KMS-11 (cell line): ENCODE measurements around the gene SCT.

Source experiments
- H2AFZ ChIP-seq: fragments of 200-600 bp; sonication (generic); 2 replicates; pipeline ENCODE4 v1.6.1; 2016; ENCODE audit warnings: antibody characterized with exemption, mixed run types, low read depth
- H3K27ac ChIP-seq: fragments of 200-600 bp; sonication (generic); 2 replicates; pipeline ENCODE4 v1.6.1; 2016; ENCODE audit warnings: mild to moderate bottlenecking, mixed run types
- H3K27me3 ChIP-seq: fragments of 200-600 bp; sonication (generic); 2 replicates; pipeline ENCODE4 v1.6.1; 2017; ENCODE audit warnings: mild to moderate bottlenecking, low read depth, mixed run types, moderate library complexity; ENCODE audit not compliant: insufficient read depth
- H3K36me3 ChIP-seq: fragments of 200-600 bp; sonication (generic); 2 replicates; pipeline ENCODE4 v1.6.1; 2017; ENCODE audit warnings: mild to moderate bottlenecking, mixed run types; ENCODE audit not compliant: insufficient read depth
- H3K4me1 ChIP-seq: fragments of 200-600 bp; sonication (generic); 2 replicates; pipeline ENCODE4 v1.6.1; 2016; ENCODE audit warnings: mild to moderate bottlenecking, low read depth, mixed run types; ENCODE audit not compliant: poor library complexity, severe bottlenecking
- H3K4me2 ChIP-seq: fragments of 200-600 bp; sonication (generic); 2 replicates; pipeline ENCODE4 v1.7.0; 2016; ENCODE audit warnings: mild to moderate bottlenecking, mixed run types
- H3K4me3 ChIP-seq: fragments of 200-600 bp; sonication (generic); IDR thresholded peaks from 2 replicates; pipeline ENCODE4 v1.6.1; 2017; ENCODE audit warnings: low read depth, low read length, mixed read lengths; ENCODE audit not compliant: insufficient read depth
- H3K79me2 ChIP-seq: fragments of 200-600 bp; sonication (generic); 2 replicates; pipeline ENCODE4 v1.6.1; 2016; ENCODE audit warnings: low read depth, mixed run types; ENCODE audit not compliant: insufficient read depth
- H3K9ac ChIP-seq: fragments of 200-600 bp; sonication (generic); 2 replicates; pipeline ENCODE4 v1.6.1; 2016; ENCODE audit warnings: mild to moderate bottlenecking, mixed run types
- H4K20me1 ChIP-seq: fragments of 200-600 bp; sonication (generic); 2 replicates; pipeline ENCODE4 v1.6.1; 2016; ENCODE audit warnings: mild to moderate bottlenecking, mixed run types; ENCODE audit not compliant: insufficient read depth
- CTCF ChIP-seq: fragments of 200-600 bp; sonication (generic); conservative IDR thresholded peaks from 2 replicates; pipeline ENCODE4 v1.6.1; 2017; ENCODE audit warnings: low read depth, mild to moderate bottlenecking, antibody characterized with exemption, low read length, moderate library complexity, mixed read lengths

The SCT gene

GRCh38 chr11:589798-590197 is 37.2 kb downstream of the SCT start:
- Histone ChIP-seq H4K20me1 (no peaks in the 10 kb centered on the region), H3K27me3 (no peaks in the 10 kb centered on the region), H3K4me2 (no peak overlapping the region), H3K4me1 (peaks cover 28% of the 10 kb centered on the region), H3K36me3 (peaks cover 6% of the 10 kb centered on the region; the same call in 1 of the 2 replicates), H3K9ac (no peak overlapping the region), H3K27ac (no peak overlapping the region), H2AFZ (no peak overlapping the region), H3K79me2 (peaks cover 15% of the 10 kb centered on the region; the same call in 1 of the 2 replicates), H3K4me3 (no peak overlapping the region)
- TF ChIP-seq CTCF = no peak

GRCh38 chr11:587978-588380 is 39.0 kb downstream of the SCT start:
- Histone ChIP-seq H3K9ac (no peak overlapping the region), H3K4me2 (no peak overlapping the region; the same call in 1 of the 2 replicates), H3K4me3 (no peak overlapping the region), H3K4me1 (peaks cover 23% of the 10 kb centered on the region), H3K36me3 (peaks cover 3% of the 10 kb centered on the region; the same call in 1 of the 2 replicates), H3K27me3 (no peaks in the 10 kb centered on the region), H2AFZ (no peak overlapping the region), H4K20me1 (no peaks in the 10 kb centered on the region), H3K27ac (peak overlapping the region; percentile 18; the same call in 1 of the 2 replicates), H3K79me2 (peaks cover 24% of the 10 kb centered on the region; the same call in 1 of the 2 replicates)
- no peak for TF ChIP-seq CTCF

- no peak overlapping the region for H3K4me3 ChIP-seq
- TF ChIP-seq CTCF = no peak
- peak overlapping the region; percentile 18; the same call in 1 of the 2 replicates for H3K27ac ChIP-seq
- H2AFZ ChIP-seq = no peak overlapping the region
- no peak overlapping the region for H3K9ac ChIP-seq
- no peaks in the 10 kb centered on the region for H4K20me1 ChIP-seq
- H3K27me3 ChIP-seq = no peaks in the 10 kb centered on the region
- H3K79me2 ChIP-seq = peaks cover 24% of the 10 kb centered on the region; the same call in 1 of the 2 replicates
- H3K4me2 ChIP-seq = no peak overlapping the region; the same call in 1 of the 2 replicates
- no peaks in the 10 kb centered on the region for H3K36me3 ChIP-seq
- peaks cover 23% of the 10 kb centered on the region for H3K4me1 ChIP-seq
These were observed 39.4 kb downstream of the SCT start for GRCh38 chr11:587546-587945.

- peaks cover 23% of the 10 kb centered on the region for H3K4me1 ChIP-seq
- H3K79me2 ChIP-seq = peaks cover 33% of the 10 kb centered on the region
- H3K27me3 ChIP-seq = no peaks in the 10 kb centered on the region
- no peak overlapping the region for H3K9ac ChIP-seq
- H4K20me1 ChIP-seq = 0 out of 2 replicates have a peak, but pooled peaks cover 5% of the 10 kb centered on the region
- H2AFZ ChIP-seq = no peak overlapping the region
- peak overlapping the region; percentile 18; the same call in 1 of the 2 replicates for H3K27ac ChIP-seq
- no peaks in the 10 kb centered on the region for H3K36me3 ChIP-seq
- H3K4me2 ChIP-seq = no peak overlapping the region
- no peak for TF ChIP-seq CTCF
- H3K4me3 ChIP-seq = no peak overlapping the region
These were observed 40.3 kb downstream of the SCT start for GRCh38 chr11:586376-587316.
